Measurements from ENCODE around the gene ATP2A2. TPM values are rescaled to one million over a fixed set of nuclear protein-coding genes. Genes with fewer than 3 reads are reported as not detected.
"Not testable (repeated sequence)": the region's sequence is repeated elsewhere in the genome, so short reads cannot be mapped to it uniquely, and the experiment has no call there.

ATP2A2 gene
- total RNA-seq (2014; rRNA removed; shearing (Covaris generic)) = 50.5 and 74.7 TPM in 2 replicates

DNA sequence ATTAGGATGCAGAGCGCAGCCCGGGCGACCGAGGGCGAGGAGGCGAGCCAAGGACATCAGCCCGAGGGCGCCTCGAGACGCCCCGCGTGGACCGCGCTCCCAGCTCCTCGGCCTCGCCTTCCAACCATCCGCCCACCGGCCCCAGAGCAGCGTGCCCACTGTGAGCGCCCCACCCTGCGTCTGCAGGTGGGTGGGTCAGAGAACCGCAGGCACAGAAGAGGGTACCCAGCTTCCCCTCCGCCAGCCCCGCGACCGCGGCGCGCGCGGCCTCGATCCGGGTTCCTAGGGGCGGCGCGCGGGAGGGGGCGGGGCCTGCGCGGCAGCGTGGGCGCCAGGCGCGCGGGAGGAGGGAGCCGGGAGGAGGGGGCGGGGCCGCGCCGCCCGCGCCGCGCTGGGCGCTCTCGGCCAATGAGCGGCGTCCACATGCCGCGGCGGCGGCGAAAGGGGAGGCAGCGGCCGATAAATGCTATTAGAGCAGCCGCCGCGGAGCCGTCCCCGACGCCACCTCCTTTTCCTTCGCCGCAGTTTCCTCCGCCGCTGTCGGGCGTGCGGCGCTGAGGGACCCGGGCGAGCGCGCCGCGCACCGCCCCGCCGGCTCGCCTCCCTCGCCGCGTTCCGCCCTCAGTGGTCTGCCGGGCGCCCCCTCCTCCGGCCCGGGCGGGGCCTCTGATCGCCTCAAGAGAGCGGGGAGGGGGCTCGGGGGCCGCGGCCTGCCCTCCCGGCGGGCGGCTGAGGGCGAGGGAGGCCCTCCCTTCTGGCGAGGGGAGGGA is at the start of gene ATP2A2:
Gene ATP2A2 (plus strand): TSS at position 469 of the 770 bp plus-strand sequence. CDS start 543 bp downstream, outside the sequence.
- peak; percentile 79 for DNase-seq (ENCODE audit: low spot score)

DNA sequence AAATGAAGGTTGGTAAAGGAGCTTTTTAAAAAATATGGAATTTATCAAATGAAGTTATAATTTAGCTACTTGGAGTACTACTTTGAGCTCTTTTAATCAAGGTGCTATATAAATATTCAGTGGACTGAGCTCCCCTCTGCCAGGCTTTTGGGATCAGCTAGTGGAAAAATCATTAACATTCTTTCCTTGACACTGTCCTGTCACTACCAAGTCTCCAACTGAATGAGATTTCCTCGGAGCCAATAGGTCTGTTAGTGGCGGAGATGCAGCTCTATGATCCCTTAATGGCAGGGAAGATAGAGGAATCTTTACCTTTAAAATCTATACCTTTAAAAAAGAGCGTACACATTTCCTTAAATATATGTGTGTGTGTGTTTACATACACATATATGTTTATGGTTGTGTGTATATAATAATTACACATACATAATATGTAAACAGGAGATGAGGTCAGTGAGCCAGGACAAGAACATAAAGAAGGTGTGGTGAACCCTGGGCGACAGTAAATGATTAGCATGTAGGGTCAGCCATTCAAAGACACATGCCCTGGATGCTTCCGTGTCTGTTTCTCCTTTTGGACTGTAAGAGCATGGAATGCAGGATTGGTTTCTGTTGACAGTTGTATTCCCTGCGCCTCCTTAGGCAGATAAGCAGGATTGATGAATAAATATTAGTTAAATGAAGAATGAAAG is 47.7 kb upstream of the ATP2A2 start:
- DNase-seq (ENCODE audit: low spot score) = no peak

- DNase-seq (ENCODE audit: low spot score) = no peak
These were observed 46.7 kb upstream of the ATP2A2 start for GRCh38 chr12:110234331-110234751.

DNA sequence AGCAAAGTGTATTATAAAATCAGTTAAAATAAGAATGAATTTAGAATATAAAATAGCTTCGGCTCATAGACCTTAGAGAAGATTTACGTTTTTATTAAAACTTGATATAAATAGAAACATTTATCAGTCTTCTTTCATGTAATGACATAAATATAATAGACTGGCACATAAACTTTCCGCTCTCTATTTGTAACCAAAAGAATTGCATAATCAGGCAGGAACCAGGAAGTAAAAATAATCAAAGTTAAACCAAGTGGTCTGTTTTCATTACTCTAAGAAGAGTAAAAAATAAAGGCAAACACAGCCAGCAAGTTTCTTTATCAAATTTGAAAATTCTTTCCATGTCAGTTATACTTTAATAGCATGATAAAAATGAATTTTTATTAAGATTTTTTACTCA is 46.3 kb upstream of the ATP2A2 start:
- DNase-seq (ENCODE audit: low spot score) = no peak

DNA sequence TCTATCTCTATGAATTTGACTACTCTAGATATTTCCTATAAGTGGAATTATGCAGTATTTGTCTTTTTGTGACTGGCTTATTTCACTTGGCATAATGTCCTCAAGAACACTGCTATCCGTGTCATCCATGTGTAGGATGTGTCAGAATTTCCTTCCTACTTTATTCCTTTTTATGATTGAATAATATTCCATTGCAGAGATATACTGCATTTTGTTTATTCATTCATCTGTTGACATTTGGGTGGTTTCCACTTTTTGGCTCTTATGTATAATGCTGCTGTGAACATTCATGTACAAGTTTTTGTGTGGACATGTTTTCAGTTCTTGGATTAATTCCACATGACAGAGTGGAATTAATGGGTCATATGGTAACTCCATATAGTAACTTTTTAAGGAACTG is 45.7 kb upstream of the ATP2A2 start:
- no peak for DNase-seq (ENCODE audit: low spot score)

- DNase-seq (ENCODE audit: low spot score) = no peak
These were observed 37.8 kb upstream of the ATP2A2 start for GRCh38 chr12:110243227-110243626.

GRCh38 chr12:110244372-110244771 is 36.7 kb upstream of the ATP2A2 start:
- DNase-seq (ENCODE audit: low spot score) = no peak

- DNase-seq (ENCODE audit: low spot score) = no peak
These were observed 36.2 kb upstream of the ATP2A2 start for GRCh38 chr12:110244829-110245228.

DNA sequence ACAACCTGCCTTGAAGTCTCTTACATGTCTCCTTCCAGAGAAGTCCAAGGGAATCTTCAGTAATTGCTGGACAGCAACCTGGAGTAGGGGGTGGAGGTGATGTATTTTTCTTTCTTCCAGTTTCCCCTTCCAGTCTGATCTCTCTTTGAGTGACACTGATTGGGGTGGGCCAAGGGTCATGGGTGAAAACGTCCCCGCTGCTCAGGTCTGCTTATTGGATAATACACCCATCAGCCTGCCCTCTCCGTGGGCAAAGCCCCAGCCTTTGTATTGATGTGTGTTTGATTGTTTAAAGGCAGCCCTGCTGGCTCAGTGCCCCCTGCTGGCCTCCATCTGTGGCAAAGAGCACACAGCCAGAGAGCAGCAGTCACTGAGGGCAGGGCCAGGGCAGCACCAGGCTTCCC is 35.7 kb upstream of the ATP2A2 start:
- no peak for DNase-seq (ENCODE audit: low spot score)

- no peak for DNase-seq (ENCODE audit: low spot score)
These were observed 34.3 kb upstream of the ATP2A2 start for GRCh38 chr12:110246636-110247339.

- DNase-seq (ENCODE audit: low spot score) = no peak
These were observed 33.5 kb upstream of the ATP2A2 start for GRCh38 chr12:110247340-110248095.

GRCh38 chr12:110248096-110248447 is 33.0 kb upstream of the ATP2A2 start:
- DNase-seq (ENCODE audit: low spot score) = no peak

DNA sequence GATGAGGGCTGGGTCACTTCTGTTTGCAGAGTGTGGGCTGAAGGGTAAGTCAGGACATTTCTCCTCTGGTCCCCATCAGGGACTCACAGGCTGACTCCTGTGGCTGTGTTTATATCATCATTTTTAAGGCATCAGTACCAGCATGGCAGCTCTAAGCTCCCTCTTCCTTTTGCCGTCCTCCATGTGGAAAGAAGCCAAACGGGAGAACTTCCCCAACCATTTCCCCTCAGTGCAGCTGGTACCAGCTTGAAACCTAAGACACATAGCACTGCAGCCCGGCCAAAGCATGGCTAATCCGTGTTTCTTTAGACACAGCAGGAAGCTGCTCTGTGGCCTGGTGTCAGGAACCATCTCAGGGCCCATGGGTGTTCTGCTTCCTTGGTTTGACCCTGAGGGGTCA is 31.9 kb upstream of the ATP2A2 start:
- DNase-seq (ENCODE audit: low spot score) = peak; percentile 23

GRCh38 chr12:110249716-110250225 is 31.3 kb upstream of the ATP2A2 start:
- no peak for DNase-seq (ENCODE audit: low spot score)

- no peak for DNase-seq (ENCODE audit: low spot score)
These were observed 29.7 kb upstream of the ATP2A2 start for GRCh38 chr12:110251381-110251780.

DNA sequence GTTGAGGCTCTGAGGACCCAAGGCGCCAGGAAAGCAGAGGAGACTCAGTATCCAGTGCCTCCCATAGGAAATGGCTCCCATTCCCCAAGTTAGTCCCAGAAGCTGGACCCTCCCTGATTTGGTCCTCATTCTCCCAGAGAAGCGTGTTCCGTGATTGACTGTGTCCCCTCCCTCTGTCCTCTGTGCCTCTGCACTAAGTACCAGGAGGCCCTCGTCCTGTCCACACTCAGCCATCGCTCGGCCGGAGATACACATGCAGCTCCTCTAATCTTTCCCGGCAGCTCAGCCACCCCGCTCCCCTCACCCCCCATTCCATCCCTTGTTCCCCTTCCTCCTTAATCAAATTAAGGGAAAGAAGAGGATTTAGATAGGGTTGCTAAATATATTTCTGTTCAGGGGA is 28.3 kb upstream of the ATP2A2 start:
- DNase-seq (ENCODE audit: low spot score) = no peak

GRCh38 chr12:110253176-110253575 is 27.9 kb upstream of the ATP2A2 start:
- DNase-seq (ENCODE audit: low spot score) = no peak

- DNase-seq (ENCODE audit: low spot score) = no peak
These were observed 26.0 kb upstream of the ATP2A2 start for GRCh38 chr12:110254971-110255540.

GRCh38 chr12:110255890-110256456 is 25.1 kb upstream of the ATP2A2 start:
- not testable (repeated sequence) for DNase-seq (ENCODE audit: low spot score)

GRCh38 chr12:110256780-110257431 is 24.1 kb upstream of the ATP2A2 start:
- DNase-seq (ENCODE audit: low spot score) = no peak

Measured in H4 (cell line).